Hepatocyte (in vitro differentiated cells): ENCODE results near the gene MYOT. TPM values are rescaled to one million over a fixed set of nuclear protein-coding genes. Genes with fewer than 3 reads are reported as not detected.

Source experiments
- DNase-seq: peaks from one replicate; pipeline ENCODE4 v3.0.0-alpha.2; 2016; ENCODE audit warnings: low spot score
- H2AFZ ChIP-seq: fragments of 200-600 bp; sonication (generic); 2 replicates; pipeline ENCODE4 v1.6.0; 2016; ENCODE audit warnings: antibody characterized with exemption, mild to moderate bottlenecking
- H3K27ac ChIP-seq: fragments of 200-600 bp; sonication (generic); 2 replicates; pipeline ENCODE4 v1.5.1; 2016; ENCODE audit warnings: mild to moderate bottlenecking
- H3K27me3 ChIP-seq: fragments of 200-600 bp; sonication (generic); 2 replicates; pipeline ENCODE4 v1.6.1; 2016
- H3K36me3 ChIP-seq: fragments of 200-600 bp; sonication (generic); replicated peaks from 2 replicates; pipeline ENCODE4 v1.5.1; 2016; ENCODE audit warnings: low read depth; ENCODE audit not compliant: insufficient read depth
- H3K4me1 ChIP-seq: fragments of 200-600 bp; sonication (generic); 2 replicates; pipeline ENCODE4 v1.5.1; 2016; ENCODE audit warnings: mild to moderate bottlenecking, moderate library complexity; ENCODE audit not compliant: insufficient read depth
- H3K4me2 ChIP-seq: fragments of 200-600 bp; sonication (generic); 2 replicates; pipeline ENCODE4 v1.6.0; 2016
- H3K4me3 ChIP-seq: fragments of 200-600 bp; sonication (generic); 2 replicates; pipeline ENCODE4 v1.5.1; 2016; ENCODE audit warnings: mild to moderate bottlenecking
- H3K79me2 ChIP-seq: fragments of 200-600 bp; sonication (generic); 2 replicates; pipeline ENCODE4 v1.6.0; 2017; ENCODE audit warnings: mild to moderate bottlenecking
- H3K9me2 ChIP-seq: fragments of 200-600 bp; sonication (generic); replicated peaks from 2 replicates; pipeline ENCODE4 v1.6.0; 2017; ENCODE audit warnings: mild to moderate bottlenecking; ENCODE audit not compliant: insufficient read depth
- H3K9me3 ChIP-seq: fragments of 200-600 bp; sonication (generic); 2 replicates; pipeline ENCODE4 v1.5.1; 2016; ENCODE audit warnings: low read depth, mild to moderate bottlenecking
- H4K20me1 ChIP-seq: fragments of 200-600 bp; sonication (generic); 2 replicates; pipeline ENCODE4 v1.6.0; 2016; ENCODE audit warnings: mild to moderate bottlenecking; ENCODE audit not compliant: insufficient read depth, poor library complexity, severe bottlenecking
- CTCF ChIP-seq: fragments of 200-600 bp; sonication (generic); IDR thresholded peaks from 2 replicates; pipeline ENCODE4 v1.5.1; 2016; ENCODE audit warnings: antibody characterized with exemption, mild to moderate bottlenecking; ENCODE audit not compliant: poor library complexity
- EZH2 ChIP-seq: fragments of 200-600 bp; sonication (generic); IDR thresholded peaks from 2 replicates; pipeline ENCODE4 v1.6.1; 2016; ENCODE audit warnings: antibody characterized with exemption, mild to moderate bottlenecking, borderline replicate concordance
- EZH2phosphoT487 ChIP-seq: fragments of 200-600 bp; sonication (generic); IDR thresholded peaks from one replicate; pipeline ENCODE4 v1.6.1; 2018; ENCODE audit warnings: antibody characterized with exemption, mild to moderate bottlenecking, low read depth, moderate library complexity; ENCODE audit not compliant: unreplicated experiment, severe bottlenecking
- WGBS: methylation state at CpG from one replicate; pipeline ENCODE4 v1.1.6; 2016; ENCODE audit warnings: low lambda C conversion rate; ENCODE audit errors: missing lambda C conversion rate; 5-methylcytosine and 5-hydroxymethylcytosine counted together
- polyA plus RNA-seq: library from polyadenylated mRNA; unstranded; fragments of >200 nt; fragmentation: Nextera tagmentation; extraction: Ambion mirVana; gene quantifications from 2 replicates; pipeline ENCODE4 v1.2.1, GENCODE V29; 2016
- total RNA-seq: library from RNA; depleted of rRNA; stranded (reverse); fragments of >200 nt; gene quantifications from 2 replicates; pipeline ENCODE4 v1.2.3, GENCODE V29; 2014

The MYOT gene
- total and polyA plus RNA-seq, 2 experiments from 2014 or later: not detected

- Histone ChIP-seq H3K27me3 (no peaks in the 10 kb centered on the region), H3K27ac (peak overlapping the region; percentile 17), H3K4me3 (no peak overlapping the region), H3K79me2 (no peaks in the 10 kb centered on the region), H3K36me3 (no peaks in the 10 kb centered on the region), H3K9me2 (no peaks in the 10 kb centered on the region), H4K20me1 (no peaks in the 10 kb centered on the region), H3K4me1 (peaks cover 13% of the 10 kb centered on the region), H2AFZ (no peak overlapping the region), H3K4me2 (no peak overlapping the region), H3K9me3 (no peaks in the 10 kb centered on the region)
- TF ChIP-seq EZH2 (no peak), CTCF (no peak), EZH2phosphoT487 (no peak)
- DNase-seq: no peak
- WGBS: 79% methylated on average over 2 of the region's 2 CpGs
Measured at GRCh38 chr5:137837491-137838394, 29.9 kb upstream of the MYOT start.

- TF ChIP-seq EZH2phosphoT487 (no peak), CTCF (no peak), EZH2 (no peak)
- H3K4me3 ChIP-seq: no peak overlapping the region
- H3K79me2 ChIP-seq: no peaks in the 10 kb centered on the region
- H3K27me3 ChIP-seq: no peaks in the 10 kb centered on the region
- H3K4me1 ChIP-seq: peaks cover 6% of the 10 kb centered on the region
- H4K20me1 ChIP-seq: no peaks in the 10 kb centered on the region
- H3K27ac ChIP-seq: no peak overlapping the region
- no peak overlapping the region for H3K4me2 ChIP-seq
- H3K9me3 ChIP-seq: no peaks in the 10 kb centered on the region
- H3K9me2 ChIP-seq: no peaks in the 10 kb centered on the region
- H3K36me3 ChIP-seq: no peaks in the 10 kb centered on the region
- no peak for DNase-seq
- no peak overlapping the region for H2AFZ ChIP-seq
Measured at GRCh38 chr5:137838976-137839375, 28.7 kb upstream of the MYOT start.

- H3K27ac ChIP-seq: no peak overlapping the region
- no peaks in the 10 kb centered on the region for H4K20me1 ChIP-seq
- no peak overlapping the region for H3K4me2 ChIP-seq
- WGBS: 89% methylated on average over 5 of the region's 5 CpGs
- no peak overlapping the region for H2AFZ ChIP-seq
- H3K9me3 ChIP-seq: no peaks in the 10 kb centered on the region
- DNase-seq: no peak
- H3K4me1 ChIP-seq: no peaks in the 10 kb centered on the region
- no peaks in the 10 kb centered on the region for H3K36me3 ChIP-seq
- no peak overlapping the region for H3K4me3 ChIP-seq
- no peak for TF ChIP-seq EZH2
- no peak for TF ChIP-seq EZH2phosphoT487
- no peak for TF ChIP-seq CTCF
- no peaks in the 10 kb centered on the region for H3K9me2 ChIP-seq
- no peaks in the 10 kb centered on the region for H3K79me2 ChIP-seq
- H3K27me3 ChIP-seq: no peaks in the 10 kb centered on the region
Measured at GRCh38 chr5:137842296-137842695, 25.4 kb upstream of the MYOT start.
